NOMO-1 (cell line): ENCODE data around the gene IMMP2L.

Source experiments
- DNase-seq, 2 experiments: peaks; one replicate each; lab custom pipeline; 2025; ENCODE audit not compliant: unreplicated experiment in 2 of 2; lab: John Stamatoyannopoulos, UW

IMMP2L gene

DNA sequence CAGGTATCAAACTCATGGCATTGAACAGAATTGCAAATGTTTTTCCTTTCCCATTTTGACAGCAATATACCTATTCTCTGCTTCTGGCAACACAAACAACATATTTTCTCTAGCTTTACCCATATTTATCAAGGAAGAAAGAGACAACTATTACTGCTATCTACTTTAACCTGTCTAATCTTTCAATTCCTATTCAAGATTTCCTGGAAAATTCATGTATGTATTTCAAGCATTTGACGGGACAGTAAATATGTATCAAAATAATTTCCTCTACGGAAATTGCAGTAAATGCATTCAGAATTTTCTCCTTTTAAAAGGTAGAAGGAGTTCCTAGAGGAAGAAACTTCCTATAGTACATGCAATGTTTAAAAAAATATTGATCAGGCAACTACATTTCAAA, 650.7 kb downstream of the IMMP2L start:
- DNase-seq, result no peak

DNA sequence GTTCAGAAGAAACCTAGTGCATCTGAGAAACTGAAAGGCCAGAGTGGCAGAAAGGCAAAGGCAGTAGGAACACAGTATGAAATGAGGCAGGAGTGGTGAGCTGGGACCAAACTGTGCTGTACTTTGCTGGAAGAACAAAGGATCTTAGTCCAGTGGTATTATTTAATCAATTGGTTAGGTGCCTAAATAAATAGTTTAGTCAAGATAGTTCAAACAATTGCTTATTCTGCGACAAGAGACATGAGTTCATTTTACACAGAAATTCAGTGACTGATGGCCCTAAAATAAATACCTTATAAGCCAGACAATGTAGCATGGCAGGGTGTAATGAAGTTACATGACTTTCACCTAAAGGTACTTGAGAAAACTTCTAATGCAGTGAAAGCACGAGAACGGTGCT, 653.2 kb downstream of the IMMP2L start:
- DNase-seq, result no peak

DNA sequence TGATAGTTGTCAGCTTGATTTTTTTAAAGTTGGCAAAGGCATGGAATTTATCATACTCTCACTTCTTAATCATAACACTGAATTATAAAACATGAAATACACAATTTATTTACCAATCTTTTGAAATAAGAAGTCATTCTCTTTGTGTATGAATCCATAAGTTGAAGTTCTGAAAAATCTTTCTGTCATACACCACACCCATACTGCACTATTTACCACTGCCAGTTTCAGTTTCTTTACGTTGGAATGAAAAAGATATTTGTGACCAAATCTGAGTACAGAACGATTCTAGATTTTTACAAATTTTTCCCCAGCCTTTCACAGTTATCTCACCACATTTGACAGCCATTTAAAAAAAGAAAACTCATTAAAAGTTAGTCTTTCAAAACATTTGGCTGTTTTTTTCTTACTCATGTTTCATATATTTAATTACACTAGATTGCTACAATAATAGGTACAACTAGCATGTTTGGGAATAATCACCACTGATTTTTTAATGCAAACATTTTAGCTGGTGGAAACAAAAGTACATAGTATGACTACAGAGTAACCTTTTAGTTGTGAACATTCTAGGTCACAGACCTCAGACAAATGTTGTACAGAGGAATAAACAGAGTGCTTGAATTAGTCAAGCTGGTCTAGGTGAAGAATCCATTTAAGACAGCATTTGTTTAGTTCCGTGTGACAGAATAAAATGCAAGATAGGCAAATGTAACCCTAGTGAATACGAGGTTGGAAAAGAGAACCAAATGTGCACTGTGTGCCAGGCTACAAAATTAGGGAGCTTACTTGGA, 656.3 kb downstream of the IMMP2L start:
- DNase-seq, result no peak

DNA sequence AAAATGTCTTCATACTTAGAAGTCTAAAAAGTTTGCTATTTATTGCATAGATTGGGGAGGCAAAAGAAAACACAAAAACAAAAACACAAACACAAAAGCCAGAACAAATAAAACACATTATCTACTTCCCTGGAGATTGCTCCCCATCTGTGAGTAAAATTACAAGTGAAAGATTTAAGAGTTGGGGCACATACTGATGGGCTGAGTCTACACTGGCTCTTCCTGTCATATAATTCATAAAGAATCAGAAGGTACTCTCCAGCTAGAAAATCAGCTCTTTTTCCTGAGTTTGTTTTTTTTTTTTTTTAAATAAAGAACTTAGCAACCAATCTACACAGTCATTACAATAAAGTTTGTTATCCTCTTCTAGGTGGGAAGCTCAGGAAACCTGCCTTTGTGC, 663.8 kb downstream of the IMMP2L start:
- DNase-seq, result no peak

DNA sequence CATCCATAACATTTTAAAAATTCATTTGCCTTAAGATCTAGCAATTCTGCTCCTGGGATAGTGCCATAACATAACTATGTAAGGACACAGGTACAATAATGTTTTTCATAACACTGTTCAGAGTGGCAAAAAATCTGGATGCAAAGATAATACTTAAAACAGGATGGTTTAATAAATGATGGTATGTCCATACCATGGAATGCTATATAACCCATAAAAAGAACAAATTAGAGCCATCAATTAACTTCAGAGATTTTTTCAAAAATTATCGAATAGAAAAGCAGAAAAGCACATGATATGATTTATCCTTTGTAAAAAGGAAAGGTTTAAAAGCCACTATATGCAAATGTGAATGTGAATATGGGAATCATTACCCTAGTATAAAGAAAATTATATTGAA, 664.8 kb downstream of the IMMP2L start:
- DNase-seq, result no peak

DNA sequence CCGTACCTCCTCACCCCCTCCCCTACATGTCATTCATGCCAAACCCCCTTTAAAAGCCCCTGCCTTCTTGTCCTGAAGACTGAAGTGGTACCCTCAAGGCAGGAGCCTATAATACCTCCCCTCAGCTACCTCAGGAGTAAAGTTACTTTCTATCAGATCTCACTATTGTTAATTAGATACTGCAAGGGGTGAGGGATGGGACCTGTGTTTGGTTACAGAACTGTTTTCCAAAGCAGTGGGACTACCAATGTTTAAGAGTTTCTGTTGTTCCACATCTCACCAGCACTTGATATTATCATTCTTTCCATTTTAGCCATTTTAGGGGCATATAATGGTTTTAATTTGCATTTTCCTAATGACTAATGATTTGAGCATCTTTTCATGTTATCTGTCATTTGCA, 668.2 kb downstream of the IMMP2L start:
- no peak for DNase-seq

DNA sequence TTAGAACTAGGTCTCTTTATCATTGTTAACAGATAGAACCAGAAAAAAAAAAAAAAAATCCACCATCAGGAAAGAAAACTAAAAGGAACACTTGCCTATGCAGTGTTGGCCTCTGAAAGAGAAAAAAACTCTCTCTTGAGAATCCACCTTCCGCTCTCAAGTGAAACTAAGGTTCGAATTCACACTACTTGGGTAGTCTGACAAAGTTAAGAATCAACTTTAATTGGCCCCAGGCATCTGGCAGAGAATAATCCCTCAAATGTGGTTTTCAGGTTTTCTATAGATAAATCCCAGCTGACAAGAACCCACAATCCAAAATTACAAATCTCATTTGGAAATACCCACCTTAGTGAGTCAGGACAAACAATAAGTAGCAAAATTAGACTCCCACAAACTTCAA, 671.1 kb downstream of the IMMP2L start:
- DNase-seq, result no peak

DNA sequence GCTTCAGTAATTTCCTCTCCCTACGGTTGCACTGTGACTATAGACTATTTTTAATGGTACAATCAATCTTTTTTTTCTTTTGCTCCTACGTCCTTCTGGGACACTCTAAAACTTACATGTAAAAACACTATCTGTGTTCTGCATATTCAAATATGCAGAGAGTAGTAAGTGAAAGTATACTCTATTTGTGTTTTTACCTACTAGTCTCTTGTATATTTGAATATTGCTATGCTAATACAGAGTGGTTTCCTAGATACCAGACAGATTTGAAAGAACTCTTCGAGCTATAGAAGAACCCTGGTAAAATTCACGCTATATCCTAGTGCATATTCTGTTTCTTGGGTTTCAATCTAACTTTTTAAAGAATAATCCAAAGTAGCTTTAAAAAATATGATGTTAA, 672.2 kb downstream of the IMMP2L start:
- no peak for DNase-seq

DNA sequence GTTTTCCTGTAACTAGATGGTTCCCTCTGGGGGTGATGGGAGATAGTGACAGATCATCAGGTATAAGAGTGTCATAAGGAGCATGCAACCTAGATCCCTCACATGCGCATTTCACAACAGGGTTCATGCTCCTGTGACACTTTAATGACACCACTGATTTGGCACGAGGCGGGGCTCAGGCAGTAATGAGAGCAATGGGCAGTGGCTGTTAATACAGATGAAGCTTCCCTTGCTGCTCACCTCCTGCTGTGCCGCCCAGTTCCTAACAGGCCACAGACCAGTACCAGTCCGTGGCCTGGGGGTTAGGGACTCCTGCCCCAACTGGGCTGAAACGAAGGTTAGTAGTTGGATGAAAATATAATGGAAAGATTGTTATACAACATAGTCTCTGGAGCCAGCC, 673.0 kb downstream of the IMMP2L start:
- DNase-seq, result no peak

DNA sequence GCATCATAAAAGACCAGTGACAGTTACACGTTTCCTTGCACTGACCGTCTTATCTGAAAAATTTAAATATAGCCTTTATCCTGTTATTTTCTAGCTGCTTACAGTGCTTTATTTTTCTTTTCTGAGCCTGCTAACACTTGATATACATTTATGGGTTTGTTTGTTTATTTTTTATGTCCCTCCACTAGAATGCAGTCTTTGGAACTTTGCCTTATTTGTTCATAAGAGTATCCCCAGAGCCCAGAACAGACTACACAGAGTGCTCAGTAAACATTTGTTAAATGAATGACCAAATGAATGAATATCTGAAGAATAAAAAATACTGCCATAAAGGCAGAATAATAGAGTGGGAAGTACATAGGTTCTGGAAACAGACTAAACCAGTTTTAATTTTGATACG, 673.7 kb downstream of the IMMP2L start:
- DNase-seq, result no peak

DNA sequence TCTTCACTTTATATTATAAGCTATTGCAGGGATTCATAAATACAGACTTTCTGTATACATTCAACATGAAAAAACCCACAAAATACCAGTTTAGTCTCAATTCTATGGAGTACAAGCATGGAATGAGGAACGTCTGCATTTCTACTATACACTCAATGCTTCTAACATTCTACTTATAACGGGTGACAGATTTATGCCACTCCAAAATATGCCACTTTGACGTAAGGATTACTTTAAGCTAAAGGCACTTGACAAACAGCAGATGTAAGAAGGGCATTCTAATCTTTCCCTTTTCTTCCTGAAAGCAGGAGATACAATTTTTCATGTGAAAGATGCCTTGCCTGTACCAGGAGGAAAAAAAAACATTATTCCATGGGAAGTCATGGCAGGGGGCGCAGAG, 676.8 kb downstream of the IMMP2L start:
- no peak for DNase-seq

DNA sequence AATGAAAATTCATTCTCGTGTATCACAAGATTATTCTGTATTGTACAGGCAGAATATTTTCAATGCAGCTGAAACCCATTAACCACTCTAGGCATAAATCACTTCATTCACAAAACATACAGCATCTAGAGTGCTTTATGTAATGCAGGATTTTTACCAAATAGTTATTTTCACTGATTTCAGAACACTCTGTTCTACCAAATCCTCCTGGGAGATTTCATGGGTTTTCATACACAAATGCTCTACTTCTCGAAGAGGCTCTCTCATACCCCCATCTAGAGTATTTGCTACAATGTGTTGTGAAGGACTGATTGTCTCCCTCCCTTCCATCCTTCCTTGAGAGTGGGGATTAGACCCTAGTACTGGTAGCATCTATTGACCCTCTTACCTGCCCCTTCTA, 680.6 kb downstream of the IMMP2L start:
- DNase-seq, result no peak

DNA sequence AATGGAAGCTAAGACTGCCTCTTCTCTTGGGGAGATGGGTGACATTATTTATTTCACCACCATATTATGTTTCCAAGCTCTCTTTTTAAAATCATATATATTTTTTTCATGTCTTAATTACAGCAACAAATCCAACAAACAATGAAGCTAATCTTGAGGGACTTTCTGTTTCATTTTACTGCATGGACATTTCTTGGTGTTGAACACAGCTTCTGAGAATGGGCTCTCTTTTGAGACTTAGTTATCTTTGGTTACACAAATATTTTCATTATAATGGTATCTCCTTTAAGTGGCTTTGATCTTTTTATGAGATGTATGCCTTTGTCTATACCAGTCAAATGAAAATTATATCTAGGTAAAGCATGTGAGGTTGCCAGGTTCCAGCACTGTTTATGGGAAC, 681.3 kb downstream of the IMMP2L start:
- no peak for DNase-seq

DNA sequence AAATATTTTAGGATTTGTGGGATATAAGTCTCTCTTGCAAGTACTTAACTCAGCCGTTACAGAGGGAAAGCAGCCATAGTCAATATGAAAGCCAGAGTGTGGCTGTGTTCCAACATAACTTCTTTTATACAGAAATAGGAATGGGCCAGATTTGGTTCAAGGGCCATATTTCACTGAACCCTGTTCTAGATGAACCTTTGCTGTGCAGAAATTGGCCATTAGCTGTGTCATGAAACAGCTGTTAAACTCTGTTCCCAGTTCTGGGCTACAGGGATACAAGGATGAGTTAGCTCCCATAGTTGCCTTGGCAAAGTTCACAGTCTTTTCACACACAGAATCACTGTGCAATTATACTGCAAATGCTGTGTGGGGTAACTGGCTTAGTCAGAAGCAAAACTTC, 685.3 kb downstream of the IMMP2L start:
- no peak for DNase-seq

DNA sequence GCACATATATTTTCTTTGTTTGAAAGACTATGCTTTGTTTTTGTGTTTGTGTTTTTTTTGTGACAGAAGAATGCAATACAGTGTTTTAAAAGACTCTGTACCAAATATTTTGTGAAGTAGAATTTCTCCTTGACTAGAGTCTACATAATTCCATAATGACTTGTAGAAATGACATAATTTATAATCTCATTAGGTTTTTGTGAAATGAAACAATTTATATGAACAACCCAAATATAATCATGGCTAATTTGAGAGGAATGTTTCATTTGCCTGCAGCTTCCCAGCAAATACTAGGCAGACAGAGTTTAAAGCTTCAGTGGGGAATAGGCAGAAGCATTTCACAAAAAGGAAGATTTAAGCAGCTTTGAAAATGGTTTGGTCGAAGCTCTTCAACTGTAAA, 686.9 kb downstream of the IMMP2L start:
- DNase-seq, result no peak

DNA sequence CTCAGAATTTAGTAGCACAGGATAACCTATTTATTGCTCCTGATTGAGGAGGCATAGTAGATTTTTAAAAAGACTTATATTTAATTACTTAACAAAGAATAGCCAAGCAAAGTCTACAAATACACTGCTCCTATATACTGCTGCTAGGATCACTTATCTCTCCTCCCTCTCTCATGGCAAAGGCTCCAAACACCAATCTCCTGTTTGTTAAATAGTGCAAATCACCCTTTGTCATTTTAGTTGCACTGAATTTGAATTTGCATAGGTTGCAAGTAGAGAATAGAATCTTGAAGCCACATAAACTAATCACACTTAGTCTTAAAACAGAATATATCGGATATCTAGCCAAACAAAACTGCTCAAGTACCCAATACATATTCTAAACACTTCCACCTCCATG, 690.4 kb downstream of the IMMP2L start:
- no peak for DNase-seq

DNA sequence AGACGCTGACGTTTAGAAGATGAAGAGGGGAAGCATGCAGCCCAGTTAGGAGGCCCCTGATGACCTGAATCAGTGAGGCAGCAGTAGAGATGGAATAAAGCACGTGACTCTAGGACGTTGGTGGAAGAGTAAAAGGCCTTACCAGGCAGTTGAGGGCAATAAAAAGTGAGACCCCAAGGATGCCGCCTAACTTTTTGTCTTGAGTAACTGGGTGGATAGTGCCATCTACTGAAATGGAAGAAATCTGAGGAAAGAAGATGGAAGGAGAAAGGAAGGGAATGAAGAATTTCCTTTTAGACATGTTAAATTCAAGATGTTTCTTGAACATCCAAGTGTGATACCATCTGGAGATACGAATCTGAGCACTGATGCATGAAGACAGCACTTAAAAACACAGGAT, 691.4 kb downstream of the IMMP2L start:
- no peak for DNase-seq

DNA sequence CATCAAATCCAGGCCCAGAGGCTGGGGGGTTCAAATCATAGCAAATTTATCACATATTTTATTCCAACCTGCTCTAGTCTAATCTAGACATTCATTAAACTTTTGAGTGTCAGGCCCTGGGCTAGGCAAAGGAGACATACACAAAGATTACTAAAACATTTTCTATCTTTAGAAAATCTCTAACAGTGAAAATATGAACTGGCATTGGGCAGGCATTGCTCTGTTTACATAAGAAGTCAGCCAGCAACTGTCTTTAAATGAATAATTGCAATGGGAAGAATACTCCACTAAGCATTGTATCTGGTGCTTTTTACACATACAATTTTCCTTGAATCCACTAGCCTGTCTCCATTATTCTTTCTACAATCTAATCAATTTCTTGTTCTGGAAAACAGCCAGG, 693.8 kb downstream of the IMMP2L start:
- no peak for DNase-seq

DNA sequence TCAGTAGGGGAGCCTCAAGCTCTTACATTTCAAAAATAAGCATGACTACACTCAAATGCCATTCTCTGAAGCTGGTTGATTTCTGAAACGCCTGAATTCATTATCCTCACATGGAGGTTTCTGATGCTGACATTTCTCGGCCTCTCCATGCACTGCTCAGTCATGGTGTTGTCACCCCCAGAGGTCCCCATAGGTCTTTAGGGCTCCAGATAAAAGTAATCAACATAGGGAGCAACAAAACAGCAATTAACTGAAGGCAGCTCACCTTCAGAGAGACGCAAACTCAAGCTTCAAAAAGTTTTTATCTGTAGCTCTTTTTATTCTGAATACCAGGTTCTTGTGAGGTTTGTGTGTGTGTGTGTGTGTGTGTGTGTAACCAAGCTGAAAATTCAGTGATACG, 694.5 kb downstream of the IMMP2L start:
- DNase-seq, result no peak

DNA sequence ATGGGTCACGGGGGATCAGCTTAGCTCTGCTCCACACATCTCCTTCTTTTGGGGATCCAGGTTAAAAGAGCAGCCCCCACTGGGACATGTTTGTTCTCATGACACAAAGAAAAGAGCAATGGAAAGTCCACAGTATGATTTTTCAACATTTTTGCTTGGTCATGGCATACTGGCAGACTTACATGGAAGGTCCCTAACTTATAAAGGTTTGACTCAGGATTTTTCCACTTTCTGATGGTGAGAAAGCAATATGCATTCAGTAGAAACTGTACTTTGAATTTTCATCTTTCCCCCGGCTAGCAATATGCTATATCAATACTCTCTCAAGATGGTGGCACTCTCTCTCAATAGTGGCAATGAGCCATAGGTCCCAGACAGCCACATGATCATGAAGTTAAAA, 699.0 kb downstream of the IMMP2L start:
- DNase-seq, result no peak

DNA sequence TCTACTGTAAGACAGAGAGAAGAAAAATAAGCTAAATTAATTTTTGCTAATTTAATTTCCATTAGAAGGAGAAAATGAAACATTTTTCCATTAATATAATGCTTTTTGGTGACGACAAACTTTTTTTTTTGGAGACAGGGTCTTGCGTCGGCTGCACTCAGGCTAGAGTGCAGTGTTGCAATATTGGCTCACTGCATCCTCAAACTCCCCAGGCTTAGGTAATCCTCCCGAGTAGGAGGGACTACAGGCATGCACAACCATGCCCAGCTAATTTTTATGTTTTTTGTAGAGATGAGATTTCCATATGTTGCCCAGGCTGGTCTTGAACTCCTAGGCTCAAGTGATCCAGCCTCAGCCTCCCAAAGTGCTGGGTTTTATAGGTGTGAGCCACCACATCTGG, 701.1 kb downstream of the IMMP2L start:
- DNase-seq, result peak; percentile 3 to 4

DNA sequence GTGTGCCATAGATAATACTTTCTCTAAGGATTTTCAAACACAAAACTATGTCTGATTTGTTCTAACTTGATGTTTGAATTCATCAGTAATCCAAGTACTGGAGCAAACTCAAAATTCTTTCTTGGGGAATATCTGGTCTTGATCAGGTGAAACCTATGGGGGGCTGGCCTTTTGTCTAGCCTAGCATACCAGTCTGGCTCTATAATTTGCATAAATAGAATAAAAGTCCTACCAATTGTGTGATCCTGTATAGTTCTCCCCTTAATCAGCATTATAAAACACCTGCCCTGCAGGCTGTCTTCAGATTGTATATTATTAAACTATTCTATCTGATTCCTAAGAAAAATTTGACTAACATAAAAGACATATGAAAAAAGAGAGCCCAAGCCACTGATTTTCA, 705.2 kb downstream of the IMMP2L start:
- no peak for DNase-seq

DNA sequence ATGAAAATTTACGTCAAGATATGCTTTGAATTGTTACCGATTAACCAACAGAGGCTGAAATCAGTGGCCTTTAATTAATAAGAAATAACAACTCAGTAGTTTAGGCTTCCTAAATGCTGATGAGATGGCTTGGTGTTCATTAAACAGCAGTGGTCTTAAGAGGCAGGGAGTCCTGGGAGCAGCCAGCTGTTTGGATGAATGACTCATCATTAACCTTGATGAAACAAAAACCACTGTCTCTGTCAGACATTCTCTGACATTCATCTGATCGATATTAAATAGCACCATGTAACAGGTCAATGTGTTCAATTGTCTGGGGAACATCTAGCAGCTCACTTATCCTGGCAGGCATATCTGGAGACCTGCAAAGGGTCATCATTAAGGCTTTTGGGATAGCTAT, 705.6 kb downstream of the IMMP2L start:
- DNase-seq, result no peak
